Measurements from ENCODE around the gene ADCY2.

The ADCY2 gene

GRCh38 chr5:7837403-7837802 is 441.5 kb downstream of the ADCY2 start:
- DNase-seq, result no peak
- Mint-ChIP-seq H3K4me3 (no peak overlapping the region), H3K4me1 (peaks cover 6% of the 10 kb centered on the region), H3K36me3 (ENCODE audit: low read depth) (peaks cover 5% of the 10 kb centered on the region), H3K9me3 (peaks cover 12% of the 10 kb centered on the region), H3K27ac (no peak overlapping the region), H3K27me3 (ENCODE audit: low read depth, poor library complexity) (no peaks in the 10 kb centered on the region)
- TF ChIP-seq CTCF (IDR thresholded peaks at IDR 0.05), result no peak

- TF ChIP-seq CTCF (IDR thresholded peaks at IDR 0.05), result no peak
- Mint-ChIP-seq H3K9me3 (peaks cover 12% of the 10 kb centered on the region), H3K4me3 (no peak overlapping the region), H3K27ac (no peak overlapping the region), H3K36me3 (ENCODE audit: low read depth) (peaks cover 5% of the 10 kb centered on the region), H3K27me3 (ENCODE audit: low read depth, poor library complexity) (peaks cover 6% of the 10 kb centered on the region), H3K4me1 (peaks cover 15% of the 10 kb centered on the region)
- no peak for DNase-seq
Observed at GRCh38 chr5:7842531-7842930, 446.6 kb downstream of the ADCY2 start.

GRCh38 chr5:7844901-7845300 is 449.0 kb downstream of the ADCY2 start:
- peak overlapping the region; percentile 34 for H3K27ac Mint-ChIP-seq
- TF ChIP-seq CTCF (IDR thresholded peaks at IDR 0.05), result no peak
- peaks cover 12% of the 10 kb centered on the region for H3K9me3 Mint-ChIP-seq
- no peak for DNase-seq
- peak overlapping the region; percentile 7 for H3K4me3 Mint-ChIP-seq
- peaks cover 36% of the 10 kb centered on the region for H3K4me1 Mint-ChIP-seq
- peaks cover 5% of the 10 kb centered on the region for H3K36me3 Mint-ChIP-seq (ENCODE audit: low read depth)
- peaks cover 6% of the 10 kb centered on the region for H3K27me3 Mint-ChIP-seq (ENCODE audit: low read depth, poor library complexity)

GRCh38 chr5:7845557-7845956 is 449.6 kb downstream of the ADCY2 start:
- DNase-seq, result peak; percentile 20
- Mint-ChIP-seq H3K4me3 (no peak overlapping the region), H3K9me3 (peaks cover 7% of the 10 kb centered on the region), H3K27ac (no peak overlapping the region), H3K36me3 (ENCODE audit: low read depth) (peaks cover 4% of the 10 kb centered on the region), H3K4me1 (peaks cover 36% of the 10 kb centered on the region), H3K27me3 (ENCODE audit: low read depth, poor library complexity) (peaks cover 6% of the 10 kb centered on the region)
- no peak for TF ChIP-seq CTCF (IDR thresholded peaks at IDR 0.05)

GRCh38 chr5:7846327-7846726 is 450.4 kb downstream of the ADCY2 start:
- Mint-ChIP-seq H3K4me1 (peaks cover 39% of the 10 kb centered on the region), H3K9me3 (no peaks in the 10 kb centered on the region), H3K27me3 (ENCODE audit: low read depth, poor library complexity) (peaks cover 6% of the 10 kb centered on the region), H3K36me3 (ENCODE audit: low read depth) (no peaks in the 10 kb centered on the region), H3K4me3 (no peak overlapping the region), H3K27ac (no peak overlapping the region)
- no peak for DNase-seq
- TF ChIP-seq CTCF (IDR thresholded peaks at IDR 0.05), result no peak

GRCh38 chr5:7848296-7848695 is 452.4 kb downstream of the ADCY2 start:
- no peak for DNase-seq
- no peak for TF ChIP-seq CTCF (IDR thresholded peaks at IDR 0.05)
- peaks cover 4% of the 10 kb centered on the region for H3K9me3 Mint-ChIP-seq
- no peak overlapping the region for H3K4me3 Mint-ChIP-seq
- peaks cover 4% of the 10 kb centered on the region for H3K36me3 Mint-ChIP-seq (ENCODE audit: low read depth)
- H3K27ac Mint-ChIP-seq, result no peak overlapping the region
- peaks cover 51% of the 10 kb centered on the region for H3K4me1 Mint-ChIP-seq
- H3K27me3 Mint-ChIP-seq (ENCODE audit: low read depth, poor library complexity), result peaks cover 6% of the 10 kb centered on the region
